GM19238 (cell line): Measurements from ENCODE around the gene STPG1.

Source experiments
- DNase-seq: peaks from one replicate; pipeline ENCODE4 v3.0.0; 2011; ENCODE audit warnings: low spot score; ENCODE audit not compliant: insufficient read length

STPG1 gene

GRCh38 chr1:24392982-24393650 lies 20.5 kb downstream of the STPG1 start:
- DNase-seq = no peak

GRCh38 chr1:24392604-24392946 lies 21.0 kb downstream of the STPG1 start:
- DNase-seq = no peak

- peak; percentile 47 for DNase-seq
Measured at GRCh38 chr1:24391882-24392603, 21.5 kb downstream of the STPG1 start.

GRCh38 chr1:24390924-24391782 lies 22.4 kb downstream of the STPG1 start:
- no peak for DNase-seq

- DNase-seq = no peak
Measured at GRCh38 chr1:24389231-24389678, 24.3 kb downstream of the STPG1 start.

GRCh38 chr1:24388331-24388885 lies 25.2 kb downstream of the STPG1 start:
- DNase-seq = no peak

GRCh38 chr1:24387636-24388175 lies 25.9 kb downstream of the STPG1 start:
- no peak for DNase-seq

- no peak for DNase-seq
Measured at GRCh38 chr1:24386931-24387330, 26.7 kb downstream of the STPG1 start.

GRCh38 chr1:24386241-24386640 lies 27.3 kb downstream of the STPG1 start:
- DNase-seq = no peak

GRCh38 chr1:24385160-24385940 lies 28.2 kb downstream of the STPG1 start:
- no peak for DNase-seq

GRCh38 chr1:24384251-24385090 lies 29.1 kb downstream of the STPG1 start:
- DNase-seq = peak; percentile 62

- DNase-seq = no peak
Measured at GRCh38 chr1:24383381-24383940, 30.1 kb downstream of the STPG1 start.

- no peak for DNase-seq
Measured at GRCh38 chr1:24382165-24382577, 31.4 kb downstream of the STPG1 start.

- no peak for DNase-seq
Measured at GRCh38 chr1:24381256-24381655, 32.3 kb downstream of the STPG1 start.

- no peak for DNase-seq
Measured at GRCh38 chr1:24380508-24380907, 33.1 kb downstream of the STPG1 start.

- no peak for DNase-seq
Measured at GRCh38 chr1:24379733-24380315, 33.8 kb downstream of the STPG1 start.

- no peak for DNase-seq
Measured at GRCh38 chr1:24374891-24375786, 38.4 kb downstream of the STPG1 start.

- DNase-seq = no peak
Measured at GRCh38 chr1:24373710-24374109, 39.9 kb downstream of the STPG1 start.
